Measurements from ENCODE around the gene MMP17. TPM values are rescaled to one million over a fixed set of nuclear protein-coding genes. Genes with fewer than 3 reads are reported as not detected.

MMP17 gene
- total and polyA plus RNA-seq, 2 donors (not counting 1 experiment from before 2014, with no cell fraction given): 3.2 to 13.5 TPM

DNA sequence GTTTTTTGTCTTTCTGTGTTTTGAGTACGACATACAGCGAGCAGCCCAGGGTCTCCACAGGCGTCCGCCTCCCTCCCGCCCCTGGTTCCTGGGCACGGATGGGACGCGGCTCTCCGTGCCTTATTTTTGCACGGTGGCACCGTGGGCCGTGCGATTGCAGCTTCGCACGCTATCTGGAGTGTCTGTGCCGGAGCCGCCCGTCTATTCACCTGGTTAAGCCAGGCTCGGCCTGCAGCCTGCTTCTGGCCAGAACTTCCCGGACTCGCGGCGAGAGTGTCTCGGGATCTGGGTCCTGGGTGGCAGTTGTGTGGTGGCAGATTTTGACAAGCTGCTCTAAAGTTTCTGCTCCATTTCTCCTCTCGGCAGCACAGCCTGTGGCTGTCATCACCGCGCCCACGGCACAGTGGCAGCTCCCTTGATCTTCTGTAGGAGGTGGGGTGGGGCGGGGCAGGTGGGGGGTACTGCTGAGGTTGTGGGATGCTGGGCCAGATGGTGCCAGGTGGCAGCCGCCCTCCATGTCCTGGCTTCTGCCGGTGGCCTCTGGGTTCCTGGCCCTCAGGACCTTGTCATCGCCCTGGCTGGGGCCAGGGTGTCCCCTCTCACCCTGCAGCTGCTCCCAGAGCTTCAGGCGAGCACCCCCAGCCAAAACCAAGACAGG lies 2.9 kb downstream of the MMP17 start:
- Histone ChIP-seq H3K27ac (ENCODE audit: insufficient read depth, low read length) (peak overlapping the region; percentile 43), H4K20me1 (ENCODE audit: control insufficient read depth, extremely low read depth, insufficient read depth, low read length) (no peaks in the 10 kb centered on the region), H3K79me2 (ENCODE audit: control insufficient read depth, insufficient read depth, low read length) (peaks cover 3% of the 10 kb centered on the region), H3K4me2 (ENCODE audit: extremely low read depth, insufficient read depth, low read length) (peak overlapping the region; percentile 89), H3K9me3 (ENCODE audit: control insufficient read depth, insufficient read depth, low read depth, low read length) (no peaks in the 10 kb centered on the region), H3K36me3 (ENCODE audit: control insufficient read depth, insufficient read depth, low read length) (no peaks in the 10 kb centered on the region), H3K27me3 (ENCODE audit: control insufficient read depth, insufficient read depth, low read length) (no peaks in the 10 kb centered on the region), H2AFZ (ENCODE audit: low read length) (peak overlapping the region; percentile 23), H3K9ac (ENCODE audit: insufficient read depth, low read length) (peak overlapping the region; percentile 33), H3K4me3 (replicated peaks in 1 of 4; ENCODE audit: control extremely low read depth in 1 of 4, insufficient read depth in 1 of 4, low read depth in 3 of 4, low read length in 4 of 4) (peak overlapping the region; percentile 59 to 67 (median 64)), H3K4me1 (ENCODE audit: control insufficient read depth, extremely low read depth, insufficient read depth, low read length) (no peaks in the 10 kb centered on the region)
- peak; percentile 16 to 21 for DNase-seq (ENCODE audit: low read depth in 2 of 2)
- TF ChIP-seq, protein P1, sequence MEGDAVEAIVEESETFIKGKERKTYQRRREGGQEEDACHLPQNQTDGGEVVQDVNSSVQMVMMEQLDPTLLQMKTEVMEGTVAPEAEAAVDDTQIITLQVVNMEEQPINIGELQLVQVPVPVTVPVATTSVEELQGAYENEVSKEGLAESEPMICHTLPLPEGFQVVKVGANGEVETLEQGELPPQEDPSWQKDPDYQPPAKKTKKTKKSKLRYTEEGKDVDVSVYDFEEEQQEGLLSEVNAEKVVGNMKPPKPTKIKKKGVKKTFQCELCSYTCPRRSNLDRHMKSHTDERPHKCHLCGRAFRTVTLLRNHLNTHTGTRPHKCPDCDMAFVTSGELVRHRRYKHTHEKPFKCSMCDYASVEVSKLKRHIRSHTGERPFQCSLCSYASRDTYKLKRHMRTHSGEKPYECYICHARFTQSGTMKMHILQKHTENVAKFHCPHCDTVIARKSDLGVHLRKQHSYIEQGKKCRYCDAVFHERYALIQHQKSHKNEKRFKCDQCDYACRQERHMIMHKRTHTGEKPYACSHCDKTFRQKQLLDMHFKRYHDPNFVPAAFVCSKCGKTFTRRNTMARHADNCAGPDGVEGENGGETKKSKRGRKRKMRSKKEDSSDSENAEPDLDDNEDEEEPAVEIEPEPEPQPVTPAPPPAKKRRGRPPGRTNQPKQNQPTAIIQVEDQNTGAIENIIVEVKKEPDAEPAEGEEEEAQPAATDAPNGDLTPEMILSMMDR (conservative IDR thresholded peaks at IDR 0.05 in 1 of 2, IDR thresholded peaks at IDR 0.05 in 1 of 2; ENCODE audit: low read depth in 1 of 2, low read length in 2 of 2): no peak
- no peak for TF ChIP-seq EZH2 (IDR thresholded peaks at IDR 0.05; ENCODE audit: low read length, missing control alignments)

DNA sequence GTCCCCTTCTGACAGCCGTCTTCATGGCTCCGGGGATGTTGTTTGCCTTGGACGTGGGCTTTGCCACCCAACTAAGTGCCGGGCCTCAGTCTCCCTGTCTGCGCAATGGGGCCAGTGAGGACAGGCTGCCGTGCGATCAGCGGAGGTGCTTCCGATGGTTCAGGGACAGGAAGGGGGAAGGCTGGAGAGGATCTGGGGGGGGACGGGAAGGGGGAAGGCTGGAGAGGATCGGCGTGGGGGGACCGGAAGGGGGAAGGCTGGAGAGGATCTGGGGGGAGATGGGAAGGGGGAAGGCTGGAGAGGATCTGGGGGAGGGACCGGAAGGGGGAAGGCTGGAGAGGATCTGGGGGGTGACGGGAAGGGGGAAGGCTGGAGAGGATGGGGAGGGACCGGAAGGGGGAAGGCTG lies 3.4 kb downstream of the MMP17 start:
- Histone ChIP-seq H3K4me1 (ENCODE audit: control insufficient read depth, extremely low read depth, insufficient read depth, low read length) (no peaks in the 10 kb centered on the region), H2AFZ (ENCODE audit: low read length) (no peak overlapping the region)
- peak; percentile 67 to 92 for DNase-seq (ENCODE audit: low read depth in 2 of 2)

More for the DNA sequence above, 3.4 kb downstream of the MMP17 start:
- Histone ChIP-seq H3K27ac (ENCODE audit: insufficient read depth, low read length) (peak overlapping the region; percentile 43), H4K20me1 (ENCODE audit: control insufficient read depth, extremely low read depth, insufficient read depth, low read length) (no peaks in the 10 kb centered on the region), H3K4me2 (ENCODE audit: extremely low read depth, insufficient read depth, low read length) (peak overlapping the region; percentile 89), H3K36me3 (ENCODE audit: control insufficient read depth, insufficient read depth, low read length) (no peaks in the 10 kb centered on the region), H3K9ac (ENCODE audit: insufficient read depth, low read length) (peak overlapping the region; percentile 33), H3K79me2 (ENCODE audit: control insufficient read depth, insufficient read depth, low read length) (peaks cover 3% of the 10 kb centered on the region), H3K4me3 (replicated peaks in 1 of 4; ENCODE audit: control extremely low read depth in 1 of 4, insufficient read depth in 1 of 4, low read depth in 3 of 4, low read length in 4 of 4) (peak overlapping the region; percentile 59 to 67 (median 64)), H3K27me3 (ENCODE audit: control insufficient read depth, insufficient read depth, low read length) (no peaks in the 10 kb centered on the region), H3K9me3 (ENCODE audit: control insufficient read depth, insufficient read depth, low read depth, low read length) (no peaks in the 10 kb centered on the region)
- TF ChIP-seq, protein P1 (conservative IDR thresholded peaks at IDR 0.05 in 1 of 2, IDR thresholded peaks at IDR 0.05 in 1 of 2; ENCODE audit: low read depth in 1 of 2, low read length in 2 of 2): no peak
- TF ChIP-seq EZH2 (IDR thresholded peaks at IDR 0.05; ENCODE audit: low read length, missing control alignments): no peak

All from fibroblast of lung (primary cell).